WTC11 (cell line): Measurements from ENCODE around the gene KIF5A. TPM values are rescaled to one million over a fixed set of nuclear protein-coding genes. Genes with fewer than 3 reads are reported as not detected.

ENCODE experiments used
- ATAC-seq: fragments of 200-7000 bp; cut with Tn5 transposase; 2 replicates; pipeline ENCODE4 v1.10.0; 2021; ENCODE audit warnings: mild to moderate bottlenecking, moderate library complexity
- CTCF ChIA-PET: fragments of 300-600 bp; sonication (Branson Sonifier 250); formaldehyde crosslinking; loops from one replicate; lab custom pipeline; 2021; ENCODE audit warnings: antibody characterized with exemption; lab: Charles Lee
- POLR2A ChIA-PET: fragments of 350-600 bp; sonication (Branson Sonifier 250); formaldehyde crosslinking; loops from one replicate; lab custom pipeline; 2021; ENCODE audit warnings: antibody characterized with exemption; lab: Charles Lee
- DNase-seq: peaks from one replicate; pipeline ENCODE4 v3.0.0; 2021; ENCODE audit warnings: low spot score
- H3K27ac Mint-ChIP-seq: 2 replicates; pipeline ENCODE4 v1.8.0; 2021; ENCODE audit warnings: mixed read lengths
- H3K27me3 Mint-ChIP-seq: 2 replicates; pipeline ENCODE4 v1.8.0; 2021; ENCODE audit warnings: low read depth, mild to moderate bottlenecking, moderate library complexity, mixed read lengths
- H3K36me3 Mint-ChIP-seq: 2 replicates; pipeline ENCODE4 v1.8.0; 2021; ENCODE audit warnings: mixed read lengths
- H3K4me1 Mint-ChIP-seq: 2 replicates; pipeline ENCODE4 v1.8.0; 2022; ENCODE audit warnings: mixed read lengths
- H3K4me3 Mint-ChIP-seq: 2 replicates; pipeline ENCODE4 v1.8.0; 2021; ENCODE audit warnings: mild to moderate bottlenecking, moderate library complexity, mixed read lengths
- H3K9me3 Mint-ChIP-seq: 2 replicates; pipeline ENCODE4 v1.8.0; 2021; ENCODE audit warnings: mixed read lengths
- ATF1 ChIP-seq: sonication (generic); formaldehyde crosslinking; IDR thresholded peaks from 2 replicates; pipeline ENCODE4 v1.8.1; 2023; ENCODE audit warnings: mild to moderate bottlenecking, moderate library complexity, missing genetic modification reagents
- CBFB ChIP-seq: sonication (generic); formaldehyde crosslinking; IDR thresholded peaks from 2 replicates; pipeline ENCODE4 v1.8.1; 2022; ENCODE audit warnings: mild to moderate bottlenecking, low read depth, missing genetic modification reagents
- CREB1 ChIP-seq: sonication (generic); formaldehyde crosslinking; IDR thresholded peaks from 2 replicates; pipeline ENCODE4 v1.8.0; 2023; ENCODE audit warnings: mild to moderate bottlenecking, missing genetic modification reagents
- CREM ChIP-seq: sonication (generic); formaldehyde crosslinking; IDR thresholded peaks from 2 replicates; pipeline ENCODE4 v1.8.1; 2022; ENCODE audit warnings: mild to moderate bottlenecking, missing genetic modification reagents, moderate library complexity
- ELF4 ChIP-seq: sonication (generic); formaldehyde crosslinking; IDR thresholded peaks from 2 replicates; pipeline ENCODE4 v1.8.1; 2022; ENCODE audit warnings: low read depth, mild to moderate bottlenecking, moderate library complexity, missing genetic modification reagents
- GRHL2 ChIP-seq: fragments of 250-450 bp; sonication (Bioruptor Pico); IDR thresholded peaks from 2 replicates; pipeline ENCODE4 v1.8.0; 2022; ENCODE audit warnings: mild to moderate bottlenecking, moderate library complexity; ENCODE audit not compliant: insufficient replicate concordance, severe bottlenecking
- NFATC4 ChIP-seq: fragments of 250-450 bp; sonication (Bioruptor Pico); IDR thresholded peaks from 2 replicates; pipeline ENCODE4 v1.9.0; 2021; ENCODE audit warnings: mild to moderate bottlenecking
- NFE2L1 ChIP-seq: sonication (generic); formaldehyde crosslinking; IDR thresholded peaks from 2 replicates; pipeline ENCODE4 v1.8.1; 2023; ENCODE audit warnings: missing genetic modification reagents
- NR3C1 ChIP-seq: sonication (generic); formaldehyde crosslinking; conservative IDR thresholded peaks from 2 replicates; pipeline ENCODE4 v1.8.1; 2023; ENCODE audit warnings: low read depth, mild to moderate bottlenecking, missing genetic modification reagents
- TCF7 ChIP-seq: sonication (generic); formaldehyde crosslinking; IDR thresholded peaks from 2 replicates; pipeline ENCODE4 v1.8.0; 2022; ENCODE audit warnings: mild to moderate bottlenecking, low read depth, missing genetic modification reagents, moderate library complexity
- ZNF219 ChIP-seq: sonication (generic); formaldehyde crosslinking; IDR thresholded peaks from 2 replicates; pipeline ENCODE4 v1.8.0; 2023; ENCODE audit warnings: missing genetic modification reagents, mild to moderate bottlenecking, borderline replicate concordance
- total RNA-seq: library from RNA; stranded (reverse); gene quantifications from 3 replicates; pipeline ENCODE4 v1.2.3, GENCODE V29; 2021
- TF ChIP-seq, protein P1 (sequence below): sonication (generic); formaldehyde crosslinking; IDR thresholded peaks from 2 replicates; pipeline ENCODE4 v1.8.0; 2022; ENCODE audit warnings: missing genetic modification reagents
- TF ChIP-seq, protein P2 (sequence below): fragments of 250-450 bp; sonication (Bioruptor Pico); IDR thresholded peaks from 2 replicates; pipeline ENCODE4 v1.9.0; 2021; ENCODE audit warnings: mild to moderate bottlenecking, borderline replicate concordance
- TF ChIP-seq, protein P3 (sequence below): fragments of 250-450 bp; sonication (Bioruptor Pico); conservative IDR thresholded peaks from 2 replicates; pipeline ENCODE4 v1.9.0; 2021; ENCODE audit warnings: mild to moderate bottlenecking
- TF ChIP-seq, protein P4 (sequence below): sonication (generic); formaldehyde crosslinking; IDR thresholded peaks from 2 replicates; pipeline ENCODE4 v1.8.0; 2022; ENCODE audit warnings: mild to moderate bottlenecking, missing genetic modification reagents
- TF ChIP-seq, protein P5 (sequence below): sonication (generic); formaldehyde crosslinking; conservative IDR thresholded peaks from 2 replicates; pipeline ENCODE4 v1.8.1; 2023; ENCODE audit warnings: mild to moderate bottlenecking, low read depth, missing genetic modification reagents, moderate library complexity
- TF ChIP-seq, protein P6 (sequence below): sonication (generic); formaldehyde crosslinking; IDR thresholded peaks from 2 replicates; pipeline ENCODE4 v1.8.0; 2022; ENCODE audit warnings: mild to moderate bottlenecking, missing genetic modification reagents

Gene KIF5A
- total RNA-seq, 1 experiment from 2014 or later: 16.1 TPM

DNA sequence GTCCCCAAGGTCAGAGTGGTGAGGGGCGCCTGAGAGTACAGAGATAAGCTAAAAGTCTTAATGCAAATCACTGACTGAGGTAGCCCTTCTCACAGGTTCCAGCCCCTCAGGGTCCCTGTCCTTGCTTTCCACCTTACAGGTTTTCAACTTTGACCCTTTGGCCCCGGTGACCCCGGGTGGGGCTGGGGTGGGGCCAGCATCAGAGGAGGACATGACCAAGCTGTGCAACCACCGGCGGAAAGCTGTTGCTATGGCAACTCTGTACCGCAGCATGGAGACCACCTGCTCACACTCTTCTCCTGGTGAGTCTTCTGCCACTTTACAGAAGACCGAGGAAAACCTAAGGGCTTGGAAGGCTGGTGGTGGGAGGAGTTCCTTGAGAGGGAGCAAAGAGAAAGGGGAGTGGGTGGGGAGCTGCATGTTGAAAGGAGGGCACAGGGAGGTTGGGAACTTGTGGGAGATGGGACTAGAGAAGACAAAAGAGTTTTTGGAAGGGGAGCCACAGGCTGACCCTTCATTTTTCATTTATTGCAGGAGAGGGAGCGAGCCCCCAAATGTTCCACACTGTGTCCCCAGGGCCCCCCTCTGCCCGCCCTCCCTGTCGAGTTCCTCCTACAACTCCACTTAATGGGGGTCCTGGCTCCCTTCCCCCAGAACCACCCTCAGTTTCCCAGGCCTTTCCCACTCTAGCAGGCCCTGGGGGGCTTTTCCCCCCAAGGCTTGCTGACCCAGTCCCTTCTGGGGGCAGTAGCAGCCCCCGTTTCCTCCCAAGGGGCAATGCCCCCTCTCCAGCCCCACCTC, 24.8 kb upstream of the KIF5A start:
- peaks cover 28% of the 10 kb centered on the region for H3K4me1 Mint-ChIP-seq
- CTCF ChIA-PET: interaction anchor here (0.7 to 2.3 kb wide), 4 partner anchors 22 to 282 kb away, joined by 5 to 8 read pairs (median 6); partner anchors contain the start of genes DCTN2 and GLI1

More for the DNA sequence above, 24.8 kb upstream of the KIF5A start:
- H3K27ac Mint-ChIP-seq: no peak overlapping the region
- TF ChIP-seq ZNF219 (CRISPR knock-in tag): no peak
- TF ChIP-seq CREM: no peak
- TF ChIP-seq NFATC4 (CRISPR knock-in tag): no peak
- TF ChIP-seq, protein P1, sequence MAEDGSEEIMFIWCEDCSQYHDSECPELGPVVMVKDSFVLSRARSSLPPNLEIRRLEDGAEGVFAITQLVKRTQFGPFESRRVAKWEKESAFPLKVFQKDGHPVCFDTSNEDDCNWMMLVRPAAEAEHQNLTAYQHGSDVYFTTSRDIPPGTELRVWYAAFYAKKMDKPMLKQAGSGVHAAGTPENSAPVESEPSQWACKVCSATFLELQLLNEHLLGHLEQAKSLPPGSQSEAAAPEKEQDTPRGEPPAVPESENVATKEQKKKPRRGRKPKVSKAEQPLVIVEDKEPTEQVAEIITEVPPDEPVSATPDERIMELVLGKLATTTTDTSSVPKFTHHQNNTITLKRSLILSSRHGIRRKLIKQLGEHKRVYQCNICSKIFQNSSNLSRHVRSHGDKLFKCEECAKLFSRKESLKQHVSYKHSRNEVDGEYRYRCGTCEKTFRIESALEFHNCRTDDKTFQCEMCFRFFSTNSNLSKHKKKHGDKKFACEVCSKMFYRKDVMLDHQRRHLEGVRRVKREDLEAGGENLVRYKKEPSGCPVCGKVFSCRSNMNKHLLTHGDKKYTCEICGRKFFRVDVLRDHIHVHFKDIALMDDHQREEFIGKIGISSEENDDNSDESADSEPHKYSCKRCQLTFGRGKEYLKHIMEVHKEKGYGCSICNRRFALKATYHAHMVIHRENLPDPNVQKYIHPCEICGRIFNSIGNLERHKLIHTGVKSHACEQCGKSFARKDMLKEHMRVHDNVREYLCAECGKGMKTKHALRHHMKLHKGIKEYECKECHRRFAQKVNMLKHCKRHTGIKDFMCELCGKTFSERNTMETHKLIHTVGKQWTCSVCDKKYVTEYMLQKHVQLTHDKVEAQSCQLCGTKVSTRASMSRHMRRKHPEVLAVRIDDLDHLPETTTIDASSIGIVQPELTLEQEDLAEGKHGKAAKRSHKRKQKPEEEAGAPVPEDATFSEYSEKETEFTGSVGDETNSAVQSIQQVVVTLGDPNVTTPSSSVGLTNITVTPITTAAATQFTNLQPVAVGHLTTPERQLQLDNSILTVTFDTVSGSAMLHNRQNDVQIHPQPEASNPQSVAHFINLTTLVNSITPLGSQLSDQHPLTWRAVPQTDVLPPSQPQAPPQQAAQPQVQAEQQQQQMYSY (CRISPR knock-in tag): no peak
- no peak for TF ChIP-seq NFE2L1 (CRISPR knock-in tag)
- no peak for TF ChIP-seq GRHL2 (CRISPR knock-in tag)
- no peak for TF ChIP-seq CREB1 (CRISPR knock-in tag)
- TF ChIP-seq, protein P2, sequence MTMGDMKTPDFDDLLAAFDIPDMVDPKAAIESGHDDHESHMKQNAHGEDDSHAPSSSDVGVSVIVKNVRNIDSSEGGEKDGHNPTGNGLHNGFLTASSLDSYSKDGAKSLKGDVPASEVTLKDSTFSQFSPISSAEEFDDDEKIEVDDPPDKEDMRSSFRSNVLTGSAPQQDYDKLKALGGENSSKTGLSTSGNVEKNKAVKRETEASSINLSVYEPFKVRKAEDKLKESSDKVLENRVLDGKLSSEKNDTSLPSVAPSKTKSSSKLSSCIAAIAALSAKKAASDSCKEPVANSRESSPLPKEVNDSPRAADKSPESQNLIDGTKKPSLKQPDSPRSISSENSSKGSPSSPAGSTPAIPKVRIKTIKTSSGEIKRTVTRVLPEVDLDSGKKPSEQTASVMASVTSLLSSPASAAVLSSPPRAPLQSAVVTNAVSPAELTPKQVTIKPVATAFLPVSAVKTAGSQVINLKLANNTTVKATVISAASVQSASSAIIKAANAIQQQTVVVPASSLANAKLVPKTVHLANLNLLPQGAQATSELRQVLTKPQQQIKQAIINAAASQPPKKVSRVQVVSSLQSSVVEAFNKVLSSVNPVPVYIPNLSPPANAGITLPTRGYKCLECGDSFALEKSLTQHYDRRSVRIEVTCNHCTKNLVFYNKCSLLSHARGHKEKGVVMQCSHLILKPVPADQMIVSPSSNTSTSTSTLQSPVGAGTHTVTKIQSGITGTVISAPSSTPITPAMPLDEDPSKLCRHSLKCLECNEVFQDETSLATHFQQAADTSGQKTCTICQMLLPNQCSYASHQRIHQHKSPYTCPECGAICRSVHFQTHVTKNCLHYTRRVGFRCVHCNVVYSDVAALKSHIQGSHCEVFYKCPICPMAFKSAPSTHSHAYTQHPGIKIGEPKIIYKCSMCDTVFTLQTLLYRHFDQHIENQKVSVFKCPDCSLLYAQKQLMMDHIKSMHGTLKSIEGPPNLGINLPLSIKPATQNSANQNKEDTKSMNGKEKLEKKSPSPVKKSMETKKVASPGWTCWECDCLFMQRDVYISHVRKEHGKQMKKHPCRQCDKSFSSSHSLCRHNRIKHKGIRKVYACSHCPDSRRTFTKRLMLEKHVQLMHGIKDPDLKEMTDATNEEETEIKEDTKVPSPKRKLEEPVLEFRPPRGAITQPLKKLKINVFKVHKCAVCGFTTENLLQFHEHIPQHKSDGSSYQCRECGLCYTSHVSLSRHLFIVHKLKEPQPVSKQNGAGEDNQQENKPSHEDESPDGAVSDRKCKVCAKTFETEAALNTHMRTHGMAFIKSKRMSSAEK (CRISPR knock-in tag): no peak
- TF ChIP-seq, protein P3, sequence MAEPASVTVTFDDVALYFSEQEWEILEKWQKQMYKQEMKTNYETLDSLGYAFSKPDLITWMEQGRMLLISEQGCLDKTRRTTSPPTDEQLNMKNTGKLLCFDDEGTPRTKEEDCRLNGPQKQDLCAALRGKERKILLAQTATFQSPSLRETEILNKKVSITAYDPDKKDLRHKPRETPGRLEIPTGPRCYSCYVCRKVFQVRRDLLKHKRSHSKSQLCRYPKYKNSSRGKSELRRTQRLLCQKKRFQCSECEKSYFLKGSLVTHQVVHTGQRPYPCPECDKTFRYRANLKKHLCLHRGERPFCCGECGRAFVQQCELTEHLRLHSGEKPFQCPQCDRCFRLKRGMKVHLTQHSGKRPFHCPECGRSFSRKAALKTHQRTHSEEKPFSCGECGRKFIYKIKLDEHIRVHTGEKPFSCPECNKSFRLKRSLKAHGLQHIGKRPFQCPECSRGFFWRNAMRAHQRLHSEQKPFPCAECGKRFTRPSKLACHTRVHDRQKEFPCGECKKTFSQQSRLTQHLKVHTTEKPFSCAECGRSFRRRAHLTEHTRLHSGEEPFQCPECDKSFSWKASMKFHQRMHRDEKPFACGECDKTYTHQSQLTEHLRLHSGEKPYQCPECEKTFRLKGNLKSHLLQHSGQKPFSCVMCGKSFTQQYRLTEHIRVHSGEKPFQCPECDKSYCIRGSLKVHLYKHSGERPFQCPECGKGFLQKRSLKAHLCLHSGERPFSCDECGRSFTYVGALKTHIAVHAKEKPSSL: no peak
- TF ChIP-seq, protein P4, sequence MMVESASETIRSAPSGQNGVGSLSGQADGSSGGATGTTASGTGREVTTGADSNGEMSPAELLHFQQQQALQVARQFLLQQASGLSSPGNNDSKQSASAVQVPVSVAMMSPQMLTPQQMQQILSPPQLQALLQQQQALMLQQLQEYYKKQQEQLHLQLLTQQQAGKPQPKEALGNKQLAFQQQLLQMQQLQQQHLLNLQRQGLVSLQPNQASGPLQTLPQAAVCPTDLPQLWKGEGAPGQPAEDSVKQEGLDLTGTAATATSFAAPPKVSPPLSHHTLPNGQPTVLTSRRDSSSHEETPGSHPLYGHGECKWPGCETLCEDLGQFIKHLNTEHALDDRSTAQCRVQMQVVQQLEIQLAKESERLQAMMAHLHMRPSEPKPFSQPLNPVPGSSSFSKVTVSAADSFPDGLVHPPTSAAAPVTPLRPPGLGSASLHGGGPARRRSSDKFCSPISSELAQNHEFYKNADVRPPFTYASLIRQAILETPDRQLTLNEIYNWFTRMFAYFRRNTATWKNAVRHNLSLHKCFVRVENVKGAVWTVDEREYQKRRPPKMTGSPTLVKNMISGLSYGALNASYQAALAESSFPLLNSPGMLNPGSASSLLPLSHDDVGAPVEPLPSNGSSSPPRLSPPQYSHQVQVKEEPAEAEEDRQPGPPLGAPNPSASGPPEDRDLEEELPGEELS (CRISPR knock-in tag): no peak
- no peak for TF ChIP-seq ELF4 (CRISPR knock-in tag)
- TF ChIP-seq NR3C1 (CRISPR knock-in tag): no peak
- no peak for TF ChIP-seq TCF7 (CRISPR knock-in tag)
- no peak for TF ChIP-seq CBFB (CRISPR knock-in tag)
- TF ChIP-seq, protein P5, sequence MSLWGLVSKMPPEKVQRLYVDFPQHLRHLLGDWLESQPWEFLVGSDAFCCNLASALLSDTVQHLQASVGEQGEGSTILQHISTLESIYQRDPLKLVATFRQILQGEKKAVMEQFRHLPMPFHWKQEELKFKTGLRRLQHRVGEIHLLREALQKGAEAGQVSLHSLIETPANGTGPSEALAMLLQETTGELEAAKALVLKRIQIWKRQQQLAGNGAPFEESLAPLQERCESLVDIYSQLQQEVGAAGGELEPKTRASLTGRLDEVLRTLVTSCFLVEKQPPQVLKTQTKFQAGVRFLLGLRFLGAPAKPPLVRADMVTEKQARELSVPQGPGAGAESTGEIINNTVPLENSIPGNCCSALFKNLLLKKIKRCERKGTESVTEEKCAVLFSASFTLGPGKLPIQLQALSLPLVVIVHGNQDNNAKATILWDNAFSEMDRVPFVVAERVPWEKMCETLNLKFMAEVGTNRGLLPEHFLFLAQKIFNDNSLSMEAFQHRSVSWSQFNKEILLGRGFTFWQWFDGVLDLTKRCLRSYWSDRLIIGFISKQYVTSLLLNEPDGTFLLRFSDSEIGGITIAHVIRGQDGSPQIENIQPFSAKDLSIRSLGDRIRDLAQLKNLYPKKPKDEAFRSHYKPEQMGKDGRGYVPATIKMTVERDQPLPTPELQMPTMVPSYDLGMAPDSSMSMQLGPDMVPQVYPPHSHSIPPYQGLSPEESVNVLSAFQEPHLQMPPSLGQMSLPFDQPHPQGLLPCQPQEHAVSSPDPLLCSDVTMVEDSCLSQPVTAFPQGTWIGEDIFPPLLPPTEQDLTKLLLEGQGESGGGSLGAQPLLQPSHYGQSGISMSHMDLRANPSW: no peak
- TF ChIP-seq, protein P6, sequence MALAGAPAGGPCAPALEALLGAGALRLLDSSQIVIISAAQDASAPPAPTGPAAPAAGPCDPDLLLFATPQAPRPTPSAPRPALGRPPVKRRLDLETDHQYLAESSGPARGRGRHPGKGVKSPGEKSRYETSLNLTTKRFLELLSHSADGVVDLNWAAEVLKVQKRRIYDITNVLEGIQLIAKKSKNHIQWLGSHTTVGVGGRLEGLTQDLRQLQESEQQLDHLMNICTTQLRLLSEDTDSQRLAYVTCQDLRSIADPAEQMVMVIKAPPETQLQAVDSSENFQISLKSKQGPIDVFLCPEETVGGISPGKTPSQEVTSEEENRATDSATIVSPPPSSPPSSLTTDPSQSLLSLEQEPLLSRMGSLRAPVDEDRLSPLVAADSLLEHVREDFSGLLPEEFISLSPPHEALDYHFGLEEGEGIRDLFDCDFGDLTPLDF (CRISPR knock-in tag): no peak
- no peak for TF ChIP-seq ATF1 (CRISPR knock-in tag)
- no peak for DNase-seq
- peak overlapping the region; percentile 90 for H3K4me3 Mint-ChIP-seq
- peaks cover 10% of the 10 kb centered on the region for H3K36me3 Mint-ChIP-seq
- no peak for ATAC-seq
- H3K27me3 Mint-ChIP-seq: peaks cover 3% of the 10 kb centered on the region; the same call in 1 of the 2 replicates
- no peaks in the 10 kb centered on the region for H3K9me3 Mint-ChIP-seq
- POLR2A ChIA-PET: interaction anchor here (0.7 kb wide), 1 partner anchor 21 kb away, joined by 3 read pairs; no protein-coding TSS in a partner anchor
